IPS-15b (cell line): ENCODE results near the gene B3GAT1.

Experiments used
- H3K27me3 ChIP-seq: one replicate; pipeline ENCODE4 v1.6.1; 2013; ENCODE audit warnings: low read length; ENCODE audit not compliant: control insufficient read depth, insufficient read depth
- H3K36me3 ChIP-seq: one replicate; pipeline ENCODE4 v1.6.1; 2013; ENCODE audit warnings: low read length; ENCODE audit not compliant: control insufficient read depth, insufficient read depth
- H3K4me1 ChIP-seq: one replicate; pipeline ENCODE4 v1.6.1; 2013; ENCODE audit warnings: mild to moderate bottlenecking, low read length; ENCODE audit not compliant: control insufficient read depth, insufficient read depth
- H3K4me3 ChIP-seq: one replicate; pipeline ENCODE4 v1.5.1; 2013; ENCODE audit warnings: low read depth, low read length
- H3K9ac ChIP-seq: one replicate; pipeline ENCODE4 v1.6.1; 2013; ENCODE audit warnings: low read depth, mild to moderate bottlenecking, low read length
- H3K9me3 ChIP-seq: one replicate; pipeline ENCODE4 v1.6.1; 2013; ENCODE audit warnings: mild to moderate bottlenecking, low read length; ENCODE audit not compliant: control insufficient read depth, insufficient read depth

Gene B3GAT1

GRCh38 chr11:134374891-134375550, 37.0 kb downstream of the B3GAT1 start:
- Histone ChIP-seq H3K4me3 (no peak overlapping the region), H3K9me3 (no peaks in the 10 kb centered on the region), H3K4me1 (peaks cover 3% of the 10 kb centered on the region), H3K27me3 (no peaks in the 10 kb centered on the region), H3K36me3 (peaks cover under 1% of the 10 kb centered on the region), H3K9ac (no peak overlapping the region)

DNA sequence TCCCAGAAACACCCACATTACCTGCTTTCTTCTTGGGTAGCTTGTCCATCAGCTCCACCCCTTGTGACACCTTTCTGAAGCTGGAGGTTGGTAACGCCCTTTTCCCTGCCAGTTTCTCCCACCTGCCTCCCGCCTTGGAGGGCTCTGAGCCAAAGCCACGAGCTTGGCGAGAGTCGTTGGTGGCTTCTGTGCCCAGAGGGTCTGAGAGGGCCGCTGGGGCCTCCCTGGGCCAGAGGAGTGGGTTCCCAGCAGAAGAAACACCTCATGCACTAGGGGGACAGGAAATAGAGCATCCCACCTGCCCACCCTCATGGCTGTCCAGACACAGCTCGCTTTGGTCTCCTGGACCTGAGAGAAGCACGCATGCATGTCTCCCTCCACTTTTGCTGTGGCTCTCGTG, 37.9 kb downstream of the B3GAT1 start:
- Histone ChIP-seq H3K36me3 (no peaks in the 10 kb centered on the region), H3K4me3 (no peak overlapping the region), H3K9ac (no peak overlapping the region), H3K9me3 (no peaks in the 10 kb centered on the region), H3K4me1 (peaks cover 3% of the 10 kb centered on the region), H3K27me3 (no peaks in the 10 kb centered on the region)

- H3K4me3 ChIP-seq = no peak overlapping the region
- no peaks in the 10 kb centered on the region for H3K9me3 ChIP-seq
- no peaks in the 10 kb centered on the region for H3K27me3 ChIP-seq
- H3K9ac ChIP-seq = no peak overlapping the region
- H3K4me1 ChIP-seq = peaks cover 3% of the 10 kb centered on the region
- H3K36me3 ChIP-seq = no peaks in the 10 kb centered on the region
Observed at GRCh38 chr11:134373591-134374052, 38.4 kb downstream of the B3GAT1 start.

GRCh38 chr11:134372961-134373360, 39.1 kb downstream of the B3GAT1 start:
- Histone ChIP-seq H3K27me3 (no peaks in the 10 kb centered on the region), H3K4me1 (peaks cover 3% of the 10 kb centered on the region), H3K9me3 (no peaks in the 10 kb centered on the region), H3K4me3 (no peak overlapping the region), H3K36me3 (no peaks in the 10 kb centered on the region), H3K9ac (no peak overlapping the region)

DNA sequence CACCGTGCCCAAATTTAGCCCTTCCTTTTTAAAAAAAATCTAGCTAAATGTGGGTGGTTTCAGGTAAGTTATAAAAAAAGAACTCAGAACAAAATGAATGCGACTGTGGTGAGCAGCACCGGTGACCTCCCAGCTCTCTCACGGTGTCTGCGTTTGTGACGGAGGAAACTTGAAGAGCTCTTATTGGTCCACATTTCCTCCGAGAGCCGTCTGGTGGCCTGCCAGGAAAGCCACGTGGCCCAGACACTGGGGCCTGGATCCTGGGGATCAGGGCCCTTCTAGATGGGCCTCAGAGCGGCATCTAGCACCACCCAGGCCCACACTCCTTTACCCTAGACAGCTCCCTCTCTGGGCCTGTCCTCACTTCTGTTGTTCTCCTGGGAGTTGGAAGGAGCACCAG, 39.5 kb downstream of the B3GAT1 start:
- Histone ChIP-seq H3K36me3 (no peaks in the 10 kb centered on the region), H3K4me3 (no peak overlapping the region), H3K27me3 (no peaks in the 10 kb centered on the region), H3K9me3 (no peaks in the 10 kb centered on the region), H3K4me1 (peaks cover 3% of the 10 kb centered on the region), H3K9ac (no peak overlapping the region)

GRCh38 chr11:134371436-134372185, 40.4 kb downstream of the B3GAT1 start:
- H3K36me3 ChIP-seq = no peaks in the 10 kb centered on the region
- H3K9ac ChIP-seq = no peak overlapping the region
- peaks cover 3% of the 10 kb centered on the region for H3K4me1 ChIP-seq
- no peaks in the 10 kb centered on the region for H3K9me3 ChIP-seq
- H3K4me3 ChIP-seq = no peak overlapping the region
- no peaks in the 10 kb centered on the region for H3K27me3 ChIP-seq

GRCh38 chr11:134370526-134371435, 41.3 kb downstream of the B3GAT1 start:
- no peaks in the 10 kb centered on the region for H3K4me1 ChIP-seq
- H3K9ac ChIP-seq = no peak overlapping the region
- no peaks in the 10 kb centered on the region for H3K9me3 ChIP-seq
- H3K27me3 ChIP-seq = no peaks in the 10 kb centered on the region
- H3K4me3 ChIP-seq = no peak overlapping the region
- no peaks in the 10 kb centered on the region for H3K36me3 ChIP-seq

DNA sequence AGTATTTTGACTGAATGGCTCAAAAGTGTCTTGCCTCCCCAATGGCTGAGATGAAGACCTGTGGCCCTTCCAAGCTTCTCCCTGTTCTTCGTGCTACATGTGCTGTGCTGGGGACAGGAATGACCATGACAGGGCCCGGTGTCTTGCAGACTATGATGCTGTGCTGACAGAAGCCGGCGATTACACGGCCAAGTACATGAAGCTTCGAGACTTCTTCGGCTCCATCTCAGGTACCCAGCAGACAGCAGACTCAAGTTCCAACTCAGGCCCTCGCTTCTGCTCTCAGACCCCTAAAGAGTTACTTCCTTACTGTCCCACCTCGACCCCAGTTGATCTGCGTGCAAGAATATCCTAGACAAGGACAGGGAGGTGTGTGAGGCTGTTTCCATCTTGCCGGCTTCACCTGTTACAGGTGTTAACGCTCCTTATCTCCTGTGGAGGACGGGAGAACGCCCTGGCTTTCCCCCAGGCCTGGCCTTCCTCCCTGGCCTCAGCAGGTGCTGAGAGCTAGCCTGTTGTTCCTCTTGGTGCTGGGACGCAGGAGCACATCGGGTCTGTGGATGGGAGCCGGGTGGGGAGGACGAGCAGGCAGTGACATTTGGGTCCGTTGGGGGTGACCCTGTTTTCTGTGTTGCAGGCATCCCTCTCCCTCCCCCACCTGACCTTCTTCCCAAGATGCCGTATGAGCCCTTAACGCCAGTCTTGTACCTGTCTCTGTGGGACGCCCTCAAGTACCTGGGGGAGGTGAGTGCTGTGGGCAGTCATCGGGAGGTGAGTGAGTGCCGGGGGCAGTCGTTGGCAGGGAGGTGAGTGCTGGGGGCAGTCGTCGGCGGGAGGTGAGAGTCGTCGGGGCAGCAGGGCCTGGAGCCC, 42.2 kb downstream of the B3GAT1 start:
- Histone ChIP-seq H3K9me3 (no peaks in the 10 kb centered on the region), H3K4me1 (no peaks in the 10 kb centered on the region), H3K9ac (no peak overlapping the region), H3K27me3 (no peaks in the 10 kb centered on the region), H3K4me3 (no peak overlapping the region), H3K36me3 (no peaks in the 10 kb centered on the region)

DNA sequence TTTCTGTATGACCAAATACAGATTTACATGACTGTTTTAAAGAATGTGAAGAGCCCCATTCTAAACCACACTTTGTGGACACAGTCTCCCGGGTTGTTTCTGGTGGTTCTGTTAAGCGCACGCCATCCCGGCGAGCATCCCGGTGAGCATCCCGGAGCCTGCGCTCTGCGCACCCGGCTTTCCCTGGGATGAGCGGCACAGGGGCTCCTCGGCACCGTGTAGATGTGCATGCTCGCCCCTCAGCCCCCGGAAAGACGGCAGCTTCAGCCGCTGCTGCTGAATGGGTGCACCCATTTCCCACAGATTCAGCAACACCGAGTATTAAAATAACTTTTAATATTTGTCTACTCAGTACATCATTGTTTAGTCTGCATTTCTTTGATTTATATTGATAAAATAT, 44.3 kb downstream of the B3GAT1 start:
- H3K9me3 ChIP-seq = no peaks in the 10 kb centered on the region
- no peaks in the 10 kb centered on the region for H3K4me1 ChIP-seq
- no peak overlapping the region for H3K4me3 ChIP-seq

GRCh38 chr11:134366254-134366653, 45.8 kb downstream of the B3GAT1 start:
- Histone ChIP-seq H3K9me3 (no peaks in the 10 kb centered on the region), H3K9ac (no peak overlapping the region), H3K4me3 (no peak overlapping the region), H3K36me3 (no peaks in the 10 kb centered on the region), H3K27me3 (no peaks in the 10 kb centered on the region), H3K4me1 (no peaks in the 10 kb centered on the region)

More for the DNA sequence above, 44.3 kb downstream of the B3GAT1 start:
- H3K36me3 ChIP-seq = no peaks in the 10 kb centered on the region
- no peaks in the 10 kb centered on the region for H3K27me3 ChIP-seq
- no peak overlapping the region for H3K9ac ChIP-seq
